BLaER1 (cell line): Measurements from ENCODE around the gene PDCD10.

Source experiments
- H3K27ac ChIP-seq: shearing (Covaris generic); formaldehyde crosslinking; 2 replicates; pipeline ENCODE4 v1.8.1; 2022
- H3K27me3 ChIP-seq: shearing (Covaris generic); formaldehyde crosslinking; 2 replicates; pipeline ENCODE4 v1.8.1; 2022
- H3K36me3 ChIP-seq: shearing (Covaris generic); formaldehyde crosslinking; 2 replicates; pipeline ENCODE4 v1.8.1; 2022
- H3K4me1 ChIP-seq: shearing (Covaris generic); formaldehyde crosslinking; 2 replicates; pipeline ENCODE4 v1.8.1; 2022
- H3K4me2 ChIP-seq: shearing (Covaris generic); formaldehyde crosslinking; 2 replicates; pipeline ENCODE4 v1.8.1; 2022
- H3K4me3 ChIP-seq: shearing (Covaris generic); formaldehyde crosslinking; 2 replicates; pipeline ENCODE4 v1.8.1; 2022
- H3K9ac ChIP-seq: shearing (Covaris generic); formaldehyde crosslinking; 2 replicates; pipeline ENCODE4 v1.8.1; 2022
- H3K9me3 ChIP-seq: shearing (Covaris generic); formaldehyde crosslinking; 2 replicates; pipeline ENCODE4 v1.8.1; 2022
- H4K20me1 ChIP-seq: shearing (Covaris generic); formaldehyde crosslinking; 2 replicates; pipeline ENCODE4 v1.8.1; 2022
- Cebpa-rat ChIP-seq: shearing (Covaris generic); IDR thresholded peaks from 2 replicates; pipeline ENCODE4 v1.8.1; 2022

The PDCD10 gene

GRCh38 chr3:167734498-167735232 is at the start of gene PDCD10:
PDCD10 (minus strand) TSS chr3:167734892; CDS start chr3:167720157, 14,735 bp downstream.
- H3K4me3 ChIP-seq = peak within 1 kb of the TSS; percentile 81
- H3K4me1 ChIP-seq = peaks cover 41% of the 10 kb centered on the region
- no peak for TF ChIP-seq Cebpa-rat
- peak within 1 kb of the TSS; percentile 87 for H3K4me2 ChIP-seq
- H4K20me1 ChIP-seq = peaks cover 49% of the 10 kb centered on the region
- peak within 1 kb of the TSS; percentile 97 for H3K27ac ChIP-seq
- peak within 1 kb of the TSS; percentile 91 for H3K9ac ChIP-seq
- H3K36me3 ChIP-seq = no peaks in the 10 kb centered on the region
- no peaks in the 10 kb centered on the region for H3K27me3 ChIP-seq
- H3K9me3 ChIP-seq = no peaks in the 10 kb centered on the region

GRCh38 chr3:167783781-167784180 is 49.1 kb upstream of the PDCD10 start:
- H3K27ac ChIP-seq = no peak overlapping the region
- no peak overlapping the region for H3K4me3 ChIP-seq
- H3K9me3 ChIP-seq = no peaks in the 10 kb centered on the region
- no peaks in the 10 kb centered on the region for H3K36me3 ChIP-seq
- H3K4me2 ChIP-seq = no peak overlapping the region
- no peak for TF ChIP-seq Cebpa-rat
- H4K20me1 ChIP-seq = no peaks in the 10 kb centered on the region
- no peak overlapping the region for H3K9ac ChIP-seq
- H3K27me3 ChIP-seq = no peaks in the 10 kb centered on the region
- H3K4me1 ChIP-seq = no peaks in the 10 kb centered on the region

GRCh38 chr3:167780214-167780883 is 45.7 kb upstream of the PDCD10 start:
- H4K20me1 ChIP-seq = no peaks in the 10 kb centered on the region
- H3K36me3 ChIP-seq = no peaks in the 10 kb centered on the region
- H3K9me3 ChIP-seq = peaks cover 7% of the 10 kb centered on the region; the same call in 1 of the 2 replicates
- no peak overlapping the region for H3K4me3 ChIP-seq
- no peak overlapping the region for H3K27ac ChIP-seq
- no peak for TF ChIP-seq Cebpa-rat
- H3K4me2 ChIP-seq = no peak overlapping the region
- H3K27me3 ChIP-seq = no peaks in the 10 kb centered on the region
- no peaks in the 10 kb centered on the region for H3K4me1 ChIP-seq
- H3K9ac ChIP-seq = no peak overlapping the region

GRCh38 chr3:167777356-167777755 is 42.7 kb upstream of the PDCD10 start:
- peaks cover 11% of the 10 kb centered on the region for H3K4me1 ChIP-seq
- peaks cover 7% of the 10 kb centered on the region; the same call in 1 of the 2 replicates for H3K9me3 ChIP-seq
- no peaks in the 10 kb centered on the region for H3K36me3 ChIP-seq
- no peak overlapping the region for H3K4me2 ChIP-seq
- H3K9ac ChIP-seq = no peak overlapping the region
- no peak overlapping the region for H3K4me3 ChIP-seq
- no peaks in the 10 kb centered on the region for H3K27me3 ChIP-seq
- no peak overlapping the region for H3K27ac ChIP-seq
- no peak for TF ChIP-seq Cebpa-rat
- H4K20me1 ChIP-seq = no peaks in the 10 kb centered on the region

- H3K27me3 ChIP-seq = no peaks in the 10 kb centered on the region
- TF ChIP-seq Cebpa-rat = no peak
- no peak overlapping the region for H3K27ac ChIP-seq
- no peak overlapping the region for H3K4me2 ChIP-seq
- H3K4me3 ChIP-seq = no peak overlapping the region
- no peaks in the 10 kb centered on the region for H3K36me3 ChIP-seq
- H3K4me1 ChIP-seq = peaks cover 11% of the 10 kb centered on the region
- H4K20me1 ChIP-seq = no peaks in the 10 kb centered on the region
- H3K9me3 ChIP-seq = peaks cover 7% of the 10 kb centered on the region; the same call in 1 of the 2 replicates
- H3K9ac ChIP-seq = no peak overlapping the region
Observed at GRCh38 chr3:167776066-167776685, 41.5 kb upstream of the PDCD10 start.

GRCh38 chr3:167773584-167773983 is 38.9 kb upstream of the PDCD10 start:
- Histone ChIP-seq H3K4me1 (peaks cover 11% of the 10 kb centered on the region), H3K36me3 (no peaks in the 10 kb centered on the region), H3K4me2 (peak overlapping the region; percentile 46), H3K4me3 (no peak overlapping the region), H3K27me3 (no peaks in the 10 kb centered on the region), H3K27ac (no peak overlapping the region), H3K9me3 (peaks cover 7% of the 10 kb centered on the region; the same call in 1 of the 2 replicates), H3K9ac (no peak overlapping the region), H4K20me1 (no peaks in the 10 kb centered on the region)
- no peak for TF ChIP-seq Cebpa-rat

GRCh38 chr3:167772992-167773391 is 38.3 kb upstream of the PDCD10 start:
- H3K4me2 ChIP-seq = peak overlapping the region; percentile 46
- H3K27ac ChIP-seq = no peak overlapping the region
- H3K9ac ChIP-seq = no peak overlapping the region
- H3K36me3 ChIP-seq = no peaks in the 10 kb centered on the region
- H4K20me1 ChIP-seq = no peaks in the 10 kb centered on the region
- peaks cover 4% of the 10 kb centered on the region; the same call in 1 of the 2 replicates for H3K9me3 ChIP-seq
- H3K4me1 ChIP-seq = peaks cover 11% of the 10 kb centered on the region
- H3K27me3 ChIP-seq = no peaks in the 10 kb centered on the region
- no peak for TF ChIP-seq Cebpa-rat
- H3K4me3 ChIP-seq = no peak overlapping the region

GRCh38 chr3:167762296-167762695 is 27.6 kb upstream of the PDCD10 start:
- peaks cover 3% of the 10 kb centered on the region; the same call in 1 of the 2 replicates for H3K36me3 ChIP-seq
- no peak overlapping the region for H3K27ac ChIP-seq
- peaks cover 24% of the 10 kb centered on the region for H3K9me3 ChIP-seq
- no peak for TF ChIP-seq Cebpa-rat
- no peak overlapping the region for H3K4me3 ChIP-seq
- H3K9ac ChIP-seq = no peak overlapping the region
- no peaks in the 10 kb centered on the region for H3K27me3 ChIP-seq
- H4K20me1 ChIP-seq = no peaks in the 10 kb centered on the region
- H3K4me1 ChIP-seq = no peaks in the 10 kb centered on the region
- no peak overlapping the region for H3K4me2 ChIP-seq

GRCh38 chr3:167761302-167761701 is 26.6 kb upstream of the PDCD10 start:
- Histone ChIP-seq H3K4me3 (no peak overlapping the region), H3K4me1 (no peaks in the 10 kb centered on the region), H3K27me3 (no peaks in the 10 kb centered on the region), H3K9ac (no peak overlapping the region), H4K20me1 (no peaks in the 10 kb centered on the region), H3K4me2 (no peak overlapping the region), H3K9me3 (peaks cover 20% of the 10 kb centered on the region), H3K36me3 (peaks cover 3% of the 10 kb centered on the region; the same call in 1 of the 2 replicates), H3K27ac (no peak overlapping the region)
- TF ChIP-seq Cebpa-rat = no peak

- H4K20me1 ChIP-seq = no peaks in the 10 kb centered on the region
- H3K36me3 ChIP-seq = no peaks in the 10 kb centered on the region
- H3K27me3 ChIP-seq = no peaks in the 10 kb centered on the region
- TF ChIP-seq Cebpa-rat = no peak
- H3K4me3 ChIP-seq = no peak overlapping the region
- no peak overlapping the region for H3K4me2 ChIP-seq
- no peaks in the 10 kb centered on the region for H3K9me3 ChIP-seq
- peaks cover 8% of the 10 kb centered on the region for H3K4me1 ChIP-seq
- H3K27ac ChIP-seq = no peak overlapping the region
- H3K9ac ChIP-seq = no peak overlapping the region
Observed at GRCh38 chr3:167754049-167754448, 19.4 kb upstream of the PDCD10 start.
